Right renal cortex interstitium (tissue), 3 donors: ENCODE measurements around the gene HECTD2. TPM values are rescaled to one million over a fixed set of nuclear protein-coding genes. Genes with fewer than 3 reads are reported as not detected.
A peak's percentile ranks its signal among the peaks of the same experiment; 100 is the strongest.
"Not testable (repeated sequence)": the region's sequence is repeated elsewhere in the genome, so short reads cannot be mapped to it uniquely, and the experiment has no call there.

Experiments used
- DNase-seq, 3 donors: peaks; one replicate each; pipeline ENCODE4 v3.0.0-alpha.2; 2013; ENCODE audit warnings: low read depth in 3 of 3, low spot score in 2 of 3
- polyA plus RNA-seq, 3 donors: library from polyadenylated mRNA; unstranded; fragments of 120-200 nt; gene quantifications; one replicate each; pipeline ENCODE4 v1.2.1, GENCODE V29; 2013; ENCODE audit not compliant: insufficient read length in 3 of 3

Gene HECTD2
- polyA plus RNA-seq, 3 donors: 26.9 to 31.5 (median 29.1) TPM

DNA sequence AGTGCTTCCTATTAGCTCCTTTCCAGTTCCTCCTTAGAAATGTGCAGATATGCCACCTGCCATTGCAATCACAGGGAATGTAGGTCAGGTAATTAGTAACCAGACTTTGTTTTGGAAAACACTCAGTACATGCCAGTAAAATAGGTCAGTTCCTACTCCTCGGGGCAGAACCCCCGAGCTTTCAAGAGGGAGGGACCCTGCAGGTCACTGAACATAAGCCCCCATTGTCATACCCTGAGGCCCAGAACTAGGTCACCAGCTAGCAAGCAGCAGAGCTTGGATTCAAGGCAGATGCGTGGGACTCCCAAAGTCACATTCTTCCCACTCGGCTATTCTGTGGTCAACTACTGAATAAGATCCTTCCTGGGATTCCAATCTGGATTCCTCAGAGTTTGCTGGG is 117.9 kb downstream of the HECTD2 start:
- DNase-seq: no peak

DNA sequence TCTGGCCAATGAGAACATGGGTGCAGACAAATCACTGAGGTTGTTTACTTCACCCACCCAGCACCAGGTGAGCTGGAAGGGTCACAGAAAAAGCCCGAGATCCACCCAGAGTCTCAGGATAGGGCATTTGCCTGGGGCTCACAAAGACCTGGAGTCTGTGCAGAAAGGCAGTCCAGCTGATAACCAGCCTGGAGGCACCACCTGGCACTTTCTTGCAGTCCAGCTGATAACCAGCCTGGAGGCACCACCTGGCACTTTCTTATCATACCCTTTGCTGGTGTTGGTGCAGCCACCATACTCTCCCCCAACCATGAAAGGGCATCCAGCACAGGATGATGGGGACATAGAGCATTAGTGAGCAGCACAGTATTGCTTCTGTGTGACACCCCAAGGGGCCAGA is 118.6 kb downstream of the HECTD2 start:
- no peak for DNase-seq

DNA sequence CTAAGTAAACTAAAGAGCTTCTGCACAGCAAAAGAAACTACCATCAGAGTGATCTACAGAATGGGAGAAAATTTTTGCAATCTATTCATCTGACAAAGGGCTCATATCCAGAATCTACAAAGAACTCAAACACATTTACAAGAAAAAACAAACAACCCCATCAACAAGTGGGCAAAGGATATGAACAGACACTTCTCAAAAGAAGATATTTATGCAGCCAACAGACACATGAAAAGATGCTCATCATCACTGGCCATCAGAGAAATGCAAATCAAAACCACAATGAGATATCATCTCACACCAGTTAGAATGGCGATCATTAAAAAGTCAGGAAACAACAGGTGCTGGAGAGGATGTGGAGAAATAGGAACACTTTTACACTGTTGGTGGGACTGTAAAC is 124.6 kb downstream of the HECTD2 start:
- not testable (repeated sequence) for DNase-seq

GRCh38 chr10:91536111-91536510 is 126.0 kb downstream of the HECTD2 start:
- no peak for DNase-seq

DNA sequence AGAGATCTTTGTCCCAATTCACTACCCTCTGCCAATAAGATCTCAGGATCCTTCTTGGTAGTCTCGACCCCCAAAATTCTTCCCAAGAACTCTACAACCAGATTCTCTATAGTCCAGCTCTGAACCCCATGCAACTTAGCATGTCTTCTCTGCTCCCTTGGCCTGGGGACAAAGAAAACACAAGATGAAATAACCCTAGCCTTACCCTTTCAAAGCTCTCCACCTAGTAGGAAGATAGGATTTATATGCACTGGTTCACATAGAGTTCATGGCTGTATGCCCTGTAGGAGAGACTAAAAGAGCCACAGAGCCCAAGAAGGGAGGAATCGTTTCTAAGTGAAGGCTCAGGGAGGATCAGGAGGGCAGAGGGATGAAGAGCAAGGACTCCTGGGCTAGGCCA is 126.6 kb downstream of the HECTD2 start:
- no peak for DNase-seq

DNA sequence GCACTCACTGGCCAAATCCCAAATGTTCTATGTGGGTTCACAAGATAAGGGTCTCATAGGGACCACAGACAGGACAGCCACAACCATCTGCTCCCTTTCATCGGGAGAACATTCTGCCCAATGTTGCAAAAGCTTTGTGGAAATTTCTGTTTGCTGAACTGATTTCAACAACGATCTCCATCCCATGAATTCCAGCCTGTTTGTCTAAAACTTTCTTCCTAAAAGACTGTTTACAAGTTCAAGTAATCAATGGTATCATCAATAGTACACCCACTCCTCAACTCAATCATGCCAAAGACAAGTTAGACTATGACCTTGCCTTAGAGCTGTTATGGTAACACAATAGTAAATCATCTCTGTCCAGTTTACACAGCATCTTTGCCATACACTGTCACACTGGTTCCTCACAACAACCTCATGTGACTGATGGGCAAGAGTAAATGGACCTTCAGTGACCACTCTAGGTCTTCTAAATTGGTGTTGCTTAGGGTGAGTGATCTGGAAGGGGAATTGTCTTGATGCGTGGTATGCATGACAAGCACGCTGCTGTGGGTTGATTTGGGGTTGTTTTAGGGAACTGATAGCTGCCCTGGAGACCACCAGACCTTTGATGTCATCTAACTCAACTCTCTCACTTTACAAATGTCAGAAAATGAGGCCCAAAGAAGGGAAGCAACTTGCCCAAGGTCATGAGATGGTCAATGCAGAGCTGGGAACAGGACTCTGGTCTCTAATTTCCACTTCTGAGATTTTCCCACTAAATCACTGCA is 127.7 kb downstream of the HECTD2 start:
- no peak for DNase-seq

- DNase-seq: no peak
Observed at GRCh38 chr10:91539930-91540329, 129.8 kb downstream of the HECTD2 start.

DNA sequence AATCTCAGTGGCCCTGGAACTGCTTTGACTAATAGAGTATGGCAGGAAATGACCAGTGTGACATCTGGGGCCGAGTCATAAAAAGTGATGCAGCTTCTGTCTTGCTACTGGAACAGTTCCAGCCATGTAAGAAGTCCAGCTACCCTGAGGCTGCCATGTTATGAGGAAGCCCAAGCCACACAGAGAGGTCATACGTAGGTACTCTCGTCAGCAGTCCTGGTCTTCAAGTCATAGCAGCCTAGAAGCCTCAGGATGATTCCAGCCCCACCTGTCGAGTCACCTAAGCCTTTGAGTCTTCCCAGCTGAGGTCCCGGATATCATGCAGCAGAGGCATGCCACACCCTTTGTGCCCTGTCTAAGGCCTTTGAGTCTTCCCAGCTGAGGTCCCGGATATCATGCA is 130.6 kb downstream of the HECTD2 start:
- no peak for DNase-seq

- no peak for DNase-seq
Observed at GRCh38 chr10:91541481-91541880, 131.3 kb downstream of the HECTD2 start.

GRCh38 chr10:91545384-91545783 is 135.2 kb downstream of the HECTD2 start:
- DNase-seq: no peak

GRCh38 chr10:91545838-91546237 is 135.7 kb downstream of the HECTD2 start:
- no peak for DNase-seq

DNA sequence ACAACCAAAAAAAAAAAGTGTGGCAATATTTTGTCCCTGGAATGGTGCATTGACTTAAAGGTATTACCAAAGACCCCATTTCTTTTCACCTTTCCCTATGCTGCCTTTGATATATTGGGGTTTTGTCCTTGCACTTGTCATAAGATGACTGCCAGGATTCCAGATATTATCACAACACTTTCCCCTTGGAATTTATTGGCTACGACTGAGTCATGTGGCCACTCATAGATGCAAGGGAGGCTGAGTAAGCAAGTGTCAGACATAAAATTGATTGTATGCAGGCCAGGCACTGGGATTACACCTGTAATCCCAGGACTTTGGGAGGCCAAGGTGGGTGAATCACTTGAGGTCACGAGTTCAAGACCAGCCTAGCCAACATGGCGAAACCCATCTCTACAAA is 139.1 kb downstream of the HECTD2 start:
- DNase-seq: no peak

DNA sequence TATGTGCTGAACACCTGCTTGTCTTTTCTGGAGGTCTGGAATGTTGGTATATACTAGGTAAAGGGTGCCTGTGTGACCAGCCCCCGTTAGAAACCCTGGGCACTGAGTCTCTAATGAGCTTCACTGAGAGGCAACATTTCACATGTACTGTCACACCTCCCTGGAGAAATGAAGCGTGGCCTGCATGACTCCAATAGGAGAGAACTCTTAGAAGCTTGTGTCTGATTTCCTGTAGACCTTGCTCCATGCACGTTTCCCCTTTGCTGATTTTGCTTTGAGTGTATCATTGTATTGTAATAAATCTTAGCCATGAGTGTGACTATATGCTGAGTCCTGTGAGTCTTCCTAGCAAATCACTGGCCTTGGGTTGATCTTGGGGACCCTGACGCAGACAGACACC is 139.9 kb downstream of the HECTD2 start:
- DNase-seq: no peak

DNA sequence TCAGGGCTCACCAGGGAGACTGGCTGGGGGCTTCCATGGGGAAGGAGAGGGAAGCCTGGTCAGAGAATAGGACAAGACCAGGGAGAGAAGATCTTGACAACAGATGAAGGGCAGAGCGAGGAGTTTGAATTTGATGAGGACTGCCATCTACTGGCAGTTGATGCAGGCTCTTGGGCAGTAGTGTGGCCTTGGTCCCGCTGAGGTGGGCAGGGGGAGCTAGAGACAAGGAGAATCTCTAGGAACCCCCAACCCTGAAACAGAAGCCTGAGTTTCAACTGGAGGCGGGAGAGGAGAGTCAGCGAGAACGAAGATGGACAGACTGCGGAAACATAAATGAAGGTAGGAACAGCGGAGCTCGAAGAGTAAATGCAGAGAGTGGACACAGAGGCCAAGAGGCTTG is 141.7 kb downstream of the HECTD2 start:
- DNase-seq: peak in 2 of 3 donors; percentile 63 to 66

DNA sequence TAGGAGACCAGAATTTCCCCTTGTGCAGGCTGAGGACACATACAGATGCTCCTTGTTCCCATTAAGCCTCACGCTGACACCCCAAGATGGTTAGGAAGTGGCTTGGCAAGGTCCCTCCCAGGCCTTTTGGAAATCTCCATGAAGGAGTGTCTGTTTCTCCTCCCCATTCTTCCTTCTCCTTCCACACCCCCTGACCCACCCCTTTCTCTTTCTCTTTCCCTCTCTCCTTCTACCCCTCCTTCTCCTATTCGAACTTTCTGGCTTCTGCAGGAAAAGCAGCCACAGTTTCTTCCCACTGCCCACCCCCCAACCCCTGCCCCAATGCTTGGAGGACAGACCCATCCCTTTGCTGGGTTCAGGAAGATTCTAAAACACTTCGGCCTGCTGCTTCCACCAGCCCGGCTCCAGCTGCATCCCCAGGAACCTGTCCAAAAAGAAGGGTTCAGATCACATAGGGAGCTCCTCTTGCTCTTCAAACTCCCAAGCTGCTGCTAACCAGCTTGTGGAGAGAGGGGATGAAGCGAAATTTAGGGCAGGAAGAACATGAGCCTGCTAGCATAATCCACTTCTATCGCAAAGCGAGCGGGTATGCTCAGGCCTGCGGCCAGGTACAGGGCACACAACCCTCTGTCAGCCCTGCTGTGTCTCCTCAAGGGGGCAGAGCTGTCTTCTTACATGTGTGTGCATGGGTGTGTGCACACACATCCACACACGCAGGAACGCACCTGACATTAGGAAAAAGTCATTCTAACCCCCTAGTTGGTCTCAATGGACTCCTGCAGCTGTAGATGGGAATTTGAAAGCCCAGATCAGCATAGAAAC is 142.3 kb downstream of the HECTD2 start:
- no peak for DNase-seq

- no peak for DNase-seq
Observed at GRCh38 chr10:91555455-91555854, 145.3 kb downstream of the HECTD2 start.

DNA sequence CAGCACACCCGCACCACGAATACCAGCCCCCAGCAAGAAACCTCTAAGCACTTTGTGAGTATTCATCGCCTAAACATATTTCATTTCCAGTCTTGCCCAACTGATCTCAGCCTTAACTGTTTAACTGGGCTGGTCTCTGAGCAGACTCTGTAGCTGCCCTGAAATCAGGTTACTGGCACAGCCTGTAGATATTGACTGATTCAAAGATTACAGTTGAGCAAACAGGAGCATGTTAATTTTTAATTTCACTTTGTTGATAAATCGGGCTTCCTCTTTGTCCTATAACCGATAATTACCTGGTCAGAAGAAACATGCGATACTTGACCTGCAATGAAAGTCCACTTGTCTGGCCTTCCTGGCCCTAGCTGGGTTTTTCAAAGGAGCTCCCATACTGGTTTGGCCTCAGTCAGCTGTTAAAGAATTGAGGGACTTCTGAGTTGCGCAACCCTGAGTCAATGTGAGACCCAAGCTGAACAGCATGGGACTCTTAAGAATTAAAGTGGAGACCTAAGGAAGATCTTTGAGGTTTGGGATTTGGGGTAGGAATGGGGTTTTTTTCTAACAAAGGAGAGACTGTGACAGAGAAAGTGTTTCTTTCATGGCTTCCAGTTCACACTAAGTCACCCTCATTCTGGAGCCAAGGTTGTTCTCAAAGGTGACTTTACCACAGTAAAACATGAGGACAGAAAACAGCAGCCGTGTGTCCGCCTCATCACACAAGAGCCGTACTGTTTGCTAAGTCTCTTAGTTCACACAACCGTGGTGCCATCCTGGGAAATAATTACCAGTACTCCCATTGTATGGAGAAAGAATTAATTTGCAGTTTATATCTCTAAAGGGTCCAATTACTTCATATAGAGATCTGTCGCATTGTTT is 146.8 kb downstream of the HECTD2 start:
- no peak for DNase-seq

GRCh38 chr10:91557651-91558111 is 147.5 kb downstream of the HECTD2 start:
- no peak for DNase-seq

DNA sequence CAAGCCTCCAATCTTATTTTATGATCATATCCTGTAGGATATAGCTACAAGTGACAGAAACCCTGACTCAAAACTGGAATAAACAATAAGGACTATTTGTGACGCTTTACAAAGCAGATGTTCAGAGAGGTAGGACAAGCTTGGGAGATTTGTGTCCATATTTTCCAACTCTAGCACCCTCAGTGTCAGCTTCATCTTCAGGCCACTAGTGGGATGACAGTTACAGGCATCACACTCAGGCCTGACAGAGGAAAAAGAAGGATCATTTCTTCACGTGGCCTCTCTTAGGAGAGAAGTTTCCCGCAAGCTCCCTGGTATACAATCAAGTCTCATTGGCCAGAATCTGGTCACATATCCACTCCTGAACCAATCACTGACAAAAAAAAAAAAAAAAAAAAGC is 148.3 kb downstream of the HECTD2 start:
- no peak for DNase-seq

- no peak for DNase-seq
Observed at GRCh38 chr10:91559169-91559568, 149.0 kb downstream of the HECTD2 start.

- DNase-seq: no peak
Observed at GRCh38 chr10:91559750-91560149, 149.6 kb downstream of the HECTD2 start.
